K562 (cell line): ENCODE results near the gene FAM20B. TPM values are rescaled to one million over a fixed set of nuclear protein-coding genes. Genes with fewer than 3 reads are reported as not detected.

Experiments used
- ARID4B ChIP-seq: sonication (generic); formaldehyde crosslinking; IDR thresholded peaks from 2 replicates; pipeline ENCODE4 v1.8.0; 2022; ENCODE audit warnings: mild to moderate bottlenecking, missing genetic modification reagents
- CBX2 ChIP-seq: fragments of 200-600 bp; sonication (generic); IDR thresholded peaks from one replicate; pipeline ENCODE4 v1.6.1; 2012; ENCODE audit warnings: mild to moderate bottlenecking, low read length, inconsistent platforms; ENCODE audit not compliant: insufficient read depth, poor library complexity, severe bottlenecking
- ELK1 ChIP-seq: sonication (generic); formaldehyde crosslinking; IDR thresholded peaks from 2 replicates; pipeline ENCODE4 v1.8.1; 2022; ENCODE audit warnings: missing genetic modification reagents
- FOXJ3 ChIP-seq: sonication (generic); formaldehyde crosslinking; IDR thresholded peaks from 2 replicates; pipeline ENCODE4 v1.4.0; 2020; ENCODE audit warnings: mild to moderate bottlenecking, missing genetic modification reagents
- HMGN3 ChIP-seq: IDR thresholded peaks from 2 replicates; pipeline ENCODE4 v1.6.1; 2011; ENCODE audit warnings: borderline replicate concordance, low read depth, mild to moderate bottlenecking, mixed read lengths, low read length; ENCODE audit not compliant: insufficient read length; ENCODE audit errors: extremely low read depth
- LCOR ChIP-seq: sonication (generic); formaldehyde crosslinking; IDR thresholded peaks from 2 replicates; pipeline ENCODE4 v1.8.0; 2022; ENCODE audit warnings: mild to moderate bottlenecking, missing genetic modification reagents
- PML ChIP-seq: IDR thresholded peaks from 2 replicates; pipeline ENCODE4 v1.6.1; 2012; ENCODE audit warnings: low read length, inconsistent platforms
- POLR2B ChIP-seq: fragments of 450-650 bp; IDR thresholded peaks from 2 replicates; pipeline ENCODE4 v1.6.1; 2018; ENCODE audit warnings: low read depth; ENCODE audit not compliant: partially characterized antibody
- RAD51 ChIP-seq: fragments of 450-650 bp; IDR thresholded peaks from 2 replicates; pipeline ENCODE4 v1.7.1; 2016; ENCODE audit warnings: low read depth, mild to moderate bottlenecking, borderline replicate concordance
- RHOXF2B ChIP-seq: fragments of 250-450 bp; sonication (Bioruptor Pico); conservative IDR thresholded peaks from 2 replicates; pipeline ENCODE4 v1.5.1; 2021
- SNRNP70 ChIP-seq: fragments of 200-400 bp; formaldehyde crosslinking; optimal IDR thresholded peaks from 2 replicates; pipeline ENCODE3; 2017; ENCODE audit warnings: low read depth, low read length
- TCF3 ChIP-seq: sonication (generic); formaldehyde crosslinking; IDR thresholded peaks from 2 replicates; pipeline ENCODE4 v1.4.0; 2020; ENCODE audit warnings: mild to moderate bottlenecking, missing genetic modification reagents
- TEAD1 ChIP-seq, 2 experiments: fragments of 450-650 bp in 1 of 2; sonication (generic) in 1 of 2; formaldehyde crosslinking; IDR thresholded peaks; 2 replicates each; pipeline versions ENCODE4 v1.4.0 to v1.8.0; 2020 to 2022; ENCODE audit warnings: mild to moderate bottlenecking in 2 of 2, missing genetic modification reagents in 1 of 2
- ZBTB26 ChIP-seq: fragments of 450-650 bp; formaldehyde crosslinking; IDR thresholded peaks from 2 replicates; pipeline ENCODE4 v1.4.0; 2022; ENCODE audit warnings: missing genetic modification characterization
- ZNF609 ChIP-seq: sonication (generic); formaldehyde crosslinking; IDR thresholded peaks from 2 replicates; pipeline ENCODE4 v1.8.1; 2023; ENCODE audit warnings: missing genetic modification reagents, mild to moderate bottlenecking, borderline replicate concordance
- ZNF644 ChIP-seq: fragments of 200-800 bp; sonication (Bioruptor generic); IDR thresholded peaks from 2 replicates; pipeline ENCODE4 v1.6.1; 2016; ENCODE audit warnings: low read depth, missing genetic modification characterization, missing compliant biosample characterization
- polyA plus RNA-seq, 8 experiments: library from polyadenylated mRNA; depleted of rRNA in 4 of 8; stranded (reverse) in 5 of 8; unstranded in 3 of 8; fragments of >200 nt; fragmentation: Nextera tagmentation in 2 of 8; fragmentation: Illumina TruSeq in 1 of 8; extraction: Ambion mirVana in 2 of 8; extraction: Trizol in 1 of 8; gene quantifications; 2 replicates each; pipeline versions ENCODE4 v1.2.1 to v1.2.3, GENCODE V29; 2011 to 2014; ENCODE audit warnings: inconsistent platforms in 1 of 8, missing spikeins in 1 of 8
- total RNA-seq, 7 experiments: library from RNA; depleted of rRNA in 6 of 7; stranded (reverse); fragments of >200 nt in 6 of 7; fragmentation: Illumina TruSeq in 2 of 7; extraction: Trizol in 2 of 7; gene quantifications; 2 replicates each; pipeline versions ENCODE4 v1.2.1 to v1.2.3, GENCODE V29; 2011 to 2021; ENCODE audit warnings: low replicate concordance in 1 of 7

FAM20B gene
- total and polyA plus RNA-seq, 9 of the 15 experiments (the other 6 are each of a cell fraction or from before 2014, with no cell fraction given), result 7.2 to 67.5 (median 42.9) TPM

GRCh38 chr1:179016706-179017382 is 8.8 kb upstream of the FAM20B start (continued):
- TF ChIP-seq ELK1 (CRISPR knock-in tag) (no peak), ARID4B (CRISPR knock-in tag) (no peak), POLR2B (peak; percentile 14), TEAD1 (CRISPR knock-in tag; IDR thresholded peaks at IDR 0.05) (0 out of 4 replicates have a peak, but pooled peaks of 1 of the 2 experiments have one; percentile 40), RAD51 (no peak), CBX2 (no peak), HMGN3 (no peak), ZBTB26 (CRISPR knock-in tag) (no peak), LCOR (CRISPR knock-in tag) (no peak), ZNF644 (no peak), RHOXF2B (no peak), ZNF609 (no peak), PML (peak; percentile 32; the same call in 1 of the 2 replicates), FOXJ3 (no peak), TCF3 (CRISPR knock-in tag) (peak; percentile 71), SNRNP70 (no peak)
